Esophagus muscularis mucosa (tissue), 4 donors: ENCODE measurements around the gene RHBDL1.

Source experiments
- CTCF ChIP-seq, 3 experiments: fragments of 200-600 bp in 2 of 3; fragments of 450-650 bp in 1 of 3; sonication (generic) in 2 of 3; IDR thresholded peaks; one replicate each; pipeline ENCODE4 v1.5.1; 2017 to 2019; ENCODE audit warnings: antibody characterized with exemption in 3 of 3, mild to moderate bottlenecking in 2 of 3, moderate library complexity in 1 of 3
- EP300 ChIP-seq: sonication (generic); formaldehyde crosslinking; IDR thresholded peaks from one replicate; pipeline ENCODE4 v1.6.1; 2017; ENCODE audit warnings: antibody characterized with exemption
- POLR2A ChIP-seq: fragments of 450-650 bp; IDR thresholded peaks from one replicate; pipeline ENCODE4 v1.6.1; 2017; ENCODE audit warnings: antibody characterized with exemption, moderate library complexity, mild to moderate bottlenecking, low read depth
- POLR2AphosphoS5 ChIP-seq, 2 donors: sonication (generic); formaldehyde crosslinking; IDR thresholded peaks; one replicate each; pipeline ENCODE4 v1.6.1; 2017; ENCODE audit warnings: antibody characterized with exemption in 2 of 2

GRCh38 chr16:720990-721764, 45.7 kb downstream of the RHBDL1 start, which contains the start of gene ANTKMT:
- TF ChIP-seq CTCF (IDR thresholded peaks at IDR 0.05) = peak in 2 of 3 experiments; percentile 13 to 26
- peak; percentile 75 to 83 for TF ChIP-seq POLR2AphosphoS5 (IDR thresholded peaks at IDR 0.05)
- peak; percentile 63 for TF ChIP-seq POLR2A
- no peak for TF ChIP-seq EP300
